Subcutaneous adipose tissue (tissue), 4 donors: ENCODE measurements around the gene CHAMP1. TPM values are rescaled to one million over a fixed set of nuclear protein-coding genes. Genes with fewer than 3 reads are reported as not detected.

ENCODE experiments used
- total RNA-seq, 4 donors: library from RNA; depleted of rRNA; stranded (reverse); fragments of >200 nt; gene quantifications; one replicate each; pipeline ENCODE4 v1.1.0, GENCODE V29; 2016
- TF ChIP-seq, protein P1 (sequence below): fragments of 450-650 bp; IDR thresholded peaks from one replicate; pipeline ENCODE4 v1.5.1; 2016; ENCODE audit warnings: low read depth, mild to moderate bottlenecking, control low read depth, antibody characterized with exemption, moderate library complexity

Gene CHAMP1
- total RNA-seq, 4 donors from 2014 or later: 13.8 to 19.4 (median 17.6) TPM

GRCh38 chr13:114285166-114285808 is 29.0 kb upstream of the CHAMP1 start:
- TF ChIP-seq, protein P1, sequence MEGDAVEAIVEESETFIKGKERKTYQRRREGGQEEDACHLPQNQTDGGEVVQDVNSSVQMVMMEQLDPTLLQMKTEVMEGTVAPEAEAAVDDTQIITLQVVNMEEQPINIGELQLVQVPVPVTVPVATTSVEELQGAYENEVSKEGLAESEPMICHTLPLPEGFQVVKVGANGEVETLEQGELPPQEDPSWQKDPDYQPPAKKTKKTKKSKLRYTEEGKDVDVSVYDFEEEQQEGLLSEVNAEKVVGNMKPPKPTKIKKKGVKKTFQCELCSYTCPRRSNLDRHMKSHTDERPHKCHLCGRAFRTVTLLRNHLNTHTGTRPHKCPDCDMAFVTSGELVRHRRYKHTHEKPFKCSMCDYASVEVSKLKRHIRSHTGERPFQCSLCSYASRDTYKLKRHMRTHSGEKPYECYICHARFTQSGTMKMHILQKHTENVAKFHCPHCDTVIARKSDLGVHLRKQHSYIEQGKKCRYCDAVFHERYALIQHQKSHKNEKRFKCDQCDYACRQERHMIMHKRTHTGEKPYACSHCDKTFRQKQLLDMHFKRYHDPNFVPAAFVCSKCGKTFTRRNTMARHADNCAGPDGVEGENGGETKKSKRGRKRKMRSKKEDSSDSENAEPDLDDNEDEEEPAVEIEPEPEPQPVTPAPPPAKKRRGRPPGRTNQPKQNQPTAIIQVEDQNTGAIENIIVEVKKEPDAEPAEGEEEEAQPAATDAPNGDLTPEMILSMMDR: no peak

DNA sequence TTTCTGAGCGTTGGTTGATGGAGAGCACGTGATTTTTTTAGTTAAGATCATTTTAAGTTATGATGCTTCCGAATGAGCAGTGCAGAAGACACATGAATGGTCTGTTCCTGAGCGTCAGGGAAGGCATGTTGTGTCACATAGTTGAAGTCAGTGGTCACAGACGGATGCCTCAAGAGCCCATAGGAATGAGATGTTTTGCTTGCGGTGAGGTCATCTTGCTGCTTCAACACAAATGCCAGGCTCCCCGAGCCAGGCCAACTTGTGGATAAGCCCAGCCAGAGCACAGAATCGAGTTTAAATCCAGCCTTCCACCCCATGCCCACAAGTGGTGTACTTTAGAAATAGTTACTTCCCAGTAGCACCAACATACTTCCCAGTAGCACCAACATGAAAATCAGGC is 27.5 kb upstream of the CHAMP1 start:
- TF ChIP-seq, protein P1: no peak

DNA sequence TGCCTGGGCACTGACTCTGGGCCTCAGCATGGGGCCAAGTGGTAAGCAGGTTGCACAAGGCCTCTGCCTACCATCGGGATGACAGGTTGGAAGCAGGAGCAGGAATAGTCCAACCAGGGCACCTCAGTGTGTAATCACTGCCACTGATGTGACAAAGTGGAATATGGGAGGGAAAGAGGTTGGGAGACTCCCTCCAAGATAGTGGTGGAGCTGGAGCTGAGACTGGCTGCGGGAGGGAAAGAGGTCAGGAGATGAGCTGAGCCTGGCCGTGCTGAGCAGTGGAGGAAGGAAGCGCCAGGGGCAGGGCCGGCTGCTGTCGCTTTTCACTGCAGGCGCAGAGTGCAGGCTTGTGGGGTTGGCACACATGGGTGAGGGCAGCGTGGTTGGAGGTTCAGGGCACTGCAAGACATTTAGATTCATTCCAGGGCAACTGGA is 26.1 kb upstream of the CHAMP1 start:
- TF ChIP-seq, protein P1: no peak

GRCh38 chr13:114296448-114296847 is 17.9 kb upstream of the CHAMP1 start:
- TF ChIP-seq, protein P1: no peak

DNA sequence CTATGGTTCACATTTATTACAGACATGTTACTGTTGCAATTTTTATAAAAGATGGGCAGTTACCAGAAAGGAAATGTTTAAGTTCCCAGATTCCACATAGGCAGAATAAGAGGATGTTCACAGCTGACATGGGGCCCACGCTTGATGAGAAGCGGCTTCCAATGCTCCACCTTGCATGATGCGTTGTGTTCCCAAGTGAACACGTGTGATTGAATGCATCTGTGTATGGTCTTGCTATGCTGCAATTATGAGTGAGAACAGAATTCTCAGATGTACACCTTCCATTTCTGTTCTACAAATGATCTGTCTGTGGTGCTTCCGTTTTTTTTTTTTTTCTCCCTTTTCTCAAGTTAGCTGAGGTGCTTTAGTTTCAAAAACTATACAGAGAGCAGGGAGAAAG is 17.4 kb upstream of the CHAMP1 start:
- TF ChIP-seq, protein P1: no peak

- TF ChIP-seq, protein P1: no peak
Observed at GRCh38 chr13:114298866-114299265, 15.4 kb upstream of the CHAMP1 start.

DNA sequence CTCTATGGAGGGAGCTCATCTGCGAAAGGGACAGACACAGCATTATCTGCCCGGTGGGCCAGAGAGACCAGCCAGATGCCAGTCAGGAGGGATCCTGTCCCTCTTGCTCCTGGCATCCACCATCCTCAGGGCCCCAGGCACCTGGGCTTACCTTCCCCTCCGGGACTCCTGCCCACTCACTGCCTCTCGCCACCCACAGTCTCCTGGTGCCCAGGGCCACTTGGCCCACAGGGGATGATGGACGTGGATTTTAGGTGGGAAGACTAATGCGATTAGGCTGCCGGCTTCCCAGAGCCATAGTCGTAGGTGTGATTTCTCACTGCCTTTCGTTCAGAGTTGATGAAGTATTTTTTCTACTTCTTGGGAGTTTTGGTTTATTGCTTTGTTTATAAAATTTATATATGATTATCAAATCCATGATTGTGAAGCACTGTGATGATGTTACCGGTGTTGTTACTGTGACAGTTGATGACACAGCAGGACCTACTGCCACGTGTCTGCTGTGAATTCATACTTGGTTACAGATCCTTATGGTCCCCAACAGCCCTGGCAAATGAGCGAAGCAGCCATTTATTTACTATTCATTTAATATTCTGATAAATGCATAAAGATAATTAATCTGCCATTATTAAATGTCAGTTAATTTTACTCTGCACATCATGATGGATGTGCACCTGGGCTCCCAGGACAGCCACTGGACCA is 14.5 kb upstream of the CHAMP1 start:
- TF ChIP-seq, protein P1: no peak
